ENCODE measurements around the gene BCAP31.
"Not testable (repeated sequence)": the region's sequence is repeated elsewhere in the genome, so short reads cannot be mapped to it uniquely, and the experiment has no call there.

Gene BCAP31

GRCh38 chrX:153709726-153710674, 14.2 kb downstream of the BCAP31 start:
- no peak for DNase-seq (ENCODE audit: low read depth in 2 of 2)

GRCh38 chrX:153708415-153708814, 15.8 kb downstream of the BCAP31 start:
- DNase-seq (ENCODE audit: low read depth in 2 of 2), result peak in 1 of 2 donors; percentile 5

GRCh38 chrX:153707406-153707805, 16.8 kb downstream of the BCAP31 start:
- no peak for DNase-seq (ENCODE audit: low read depth in 2 of 2)

GRCh38 chrX:153706799-153707198, 17.4 kb downstream of the BCAP31 start:
- DNase-seq (ENCODE audit: low read depth in 2 of 2), result no peak

- not testable (repeated sequence) for DNase-seq (ENCODE audit: low read depth in 2 of 2)
Measured at GRCh38 chrX:153705403-153706060, 18.7 kb downstream of the BCAP31 start.

- not testable (repeated sequence) for DNase-seq (ENCODE audit: low read depth in 2 of 2)
Measured at GRCh38 chrX:153704631-153705402, 19.4 kb downstream of the BCAP31 start.

- DNase-seq (ENCODE audit: low read depth in 2 of 2), result no peak
Measured at GRCh38 chrX:153704021-153704526, 20.1 kb downstream of the BCAP31 start.

- no peak for DNase-seq (ENCODE audit: low read depth in 2 of 2)
Measured at GRCh38 chrX:153703036-153703370, 21.2 kb downstream of the BCAP31 start.

GRCh38 chrX:153702336-153703035, 21.7 kb downstream of the BCAP31 start:
- DNase-seq (ENCODE audit: low read depth in 2 of 2), result no peak

- no peak for DNase-seq (ENCODE audit: low read depth in 2 of 2)
Measured at GRCh38 chrX:153701706-153702105, 22.5 kb downstream of the BCAP31 start.

- DNase-seq (ENCODE audit: low read depth in 2 of 2), result no peak
Measured at GRCh38 chrX:153700967-153701366, 23.2 kb downstream of the BCAP31 start.

- no peak for DNase-seq (ENCODE audit: low read depth in 2 of 2)
Measured at GRCh38 chrX:153700376-153700945, 23.7 kb downstream of the BCAP31 start.

- DNase-seq (ENCODE audit: low read depth in 2 of 2), result not testable (repeated sequence)
Measured at GRCh38 chrX:153699784-153700371, 24.3 kb downstream of the BCAP31 start.

- not testable (repeated sequence) for DNase-seq (ENCODE audit: low read depth in 2 of 2)
Measured at GRCh38 chrX:153699210-153699783, 24.9 kb downstream of the BCAP31 start.

GRCh38 chrX:153697924-153698865, 26.0 kb downstream of the BCAP31 start:
- no peak for DNase-seq (ENCODE audit: low read depth in 2 of 2)

- not testable (repeated sequence) for DNase-seq (ENCODE audit: low read depth in 2 of 2)
Measured at GRCh38 chrX:153696986-153697722, 27.0 kb downstream of the BCAP31 start.

GRCh38 chrX:153696538-153696937, 27.6 kb downstream of the BCAP31 start:
- DNase-seq (ENCODE audit: low read depth in 2 of 2), result not testable (repeated sequence)

GRCh38 chrX:153696100-153696499, 28.1 kb downstream of the BCAP31 start:
- no peak for DNase-seq (ENCODE audit: low read depth in 2 of 2)
